Vagina (tissue), 2 donors: Measurements from ENCODE around the gene CCBE1. TPM values are rescaled to one million over a fixed set of nuclear protein-coding genes. Genes with fewer than 3 reads are reported as not detected.

Source experiments
- DNase-seq, 2 donors: peaks; one replicate each; pipeline ENCODE4 v3.0.0-alpha.2; 2017; ENCODE audit errors: extremely low spot score in 2 of 2
- H3K27ac ChIP-seq: fragments of 200-600 bp; sonication (generic); one replicate; pipeline ENCODE4 v1.5.1; 2019
- H3K27me3 ChIP-seq: fragments of 200-600 bp; sonication (generic); one replicate; pipeline ENCODE4 v1.5.1; 2019
- H3K36me3 ChIP-seq, 2 donors: fragments of 200-600 bp; sonication (generic); one replicate each; pipeline ENCODE4 v1.5.1; 2017 to 2019
- H3K4me1 ChIP-seq: fragments of 200-600 bp; sonication (generic); one replicate; pipeline ENCODE4 v1.5.1; 2019
- H3K4me3 ChIP-seq, 2 donors: fragments of 200-600 bp; sonication (generic); 1 replicate in 1 of 2; 2 replicates in 1 of 2; pipeline ENCODE4 v1.5.1; 2016 to 2019
- H3K9me3 ChIP-seq: fragments of 200-600 bp; sonication (generic); one replicate; pipeline ENCODE4 v1.5.1; 2019
- POLR2A ChIP-seq, 2 donors: fragments of 450-650 bp; IDR thresholded peaks; one replicate each; pipeline ENCODE4 v1.6.1; 2017; ENCODE audit warnings: antibody characterized with exemption in 2 of 2, mild to moderate bottlenecking in 2 of 2, moderate library complexity in 2 of 2
- POLR2AphosphoS5 ChIP-seq, 2 donors: sonication (generic); formaldehyde crosslinking; IDR thresholded peaks; one replicate each; pipeline ENCODE4 v1.9.0; 2017; ENCODE audit warnings: antibody characterized with exemption in 2 of 2, mild to moderate bottlenecking in 2 of 2, low read depth in 1 of 2; ENCODE audit not compliant: insufficient read depth in 1 of 2
- intact Hi-C: fragments of 100-400 bp; cut with DNase I; formaldehyde crosslinking; loops from one replicate; pipeline ENCODE4 v1.15.1; 2023
- total RNA-seq: library from RNA; depleted of rRNA; stranded (reverse); fragments of >200 nt; gene quantifications from one replicate; pipeline ENCODE4 v1.2.3, GENCODE V29; 2016
- TF ChIP-seq, protein P1 (sequence below), 3 experiments: fragments of 450-650 bp in 2 of 3; fragments of 200-600 bp in 1 of 3; sonication (generic) in 1 of 3; IDR thresholded peaks; one replicate each; pipeline ENCODE4 v1.5.1; 2017 to 2019; ENCODE audit warnings: antibody characterized with exemption in 3 of 3, mild to moderate bottlenecking in 2 of 3, moderate library complexity in 2 of 3

Gene CCBE1
- total RNA-seq, 1 donor from 2014 or later: 2.9 TPM

DNA sequence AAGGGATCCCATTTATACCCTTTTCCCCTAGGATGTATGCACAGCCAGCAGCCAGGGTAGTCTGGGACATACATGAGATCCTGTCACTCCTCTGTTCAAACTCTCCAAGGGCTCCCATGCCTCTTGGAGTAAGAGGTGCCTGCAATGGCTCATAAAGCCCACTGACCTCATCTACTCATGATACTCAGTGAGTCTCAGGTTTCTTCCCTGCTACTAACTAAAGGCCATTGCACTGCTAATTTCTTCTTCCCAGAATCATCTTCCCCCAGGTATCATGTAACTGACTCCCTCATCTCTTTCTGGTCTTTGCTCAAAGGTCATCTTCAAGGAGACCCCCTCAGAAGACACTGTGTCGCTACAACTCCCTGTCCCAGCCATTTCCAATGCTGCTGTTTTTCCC is 68.2 kb downstream of the CCBE1 start:
- DNase-seq: no peak
- H3K27me3 ChIP-seq: no peaks in the 10 kb centered on the region
- H3K9me3 ChIP-seq: no peaks in the 10 kb centered on the region
- H3K4me1 ChIP-seq: peaks cover 5% of the 10 kb centered on the region
- no peak overlapping the region for H3K4me3 ChIP-seq
- TF ChIP-seq POLR2A (IDR thresholded peaks at IDR 0.05) (no peak), POLR2AphosphoS5 (IDR thresholded peaks at IDR 0.05; ENCODE audit: insufficient read depth in 1 of 2, low read depth in 1 of 2) (no peak)
- TF ChIP-seq, protein P1, sequence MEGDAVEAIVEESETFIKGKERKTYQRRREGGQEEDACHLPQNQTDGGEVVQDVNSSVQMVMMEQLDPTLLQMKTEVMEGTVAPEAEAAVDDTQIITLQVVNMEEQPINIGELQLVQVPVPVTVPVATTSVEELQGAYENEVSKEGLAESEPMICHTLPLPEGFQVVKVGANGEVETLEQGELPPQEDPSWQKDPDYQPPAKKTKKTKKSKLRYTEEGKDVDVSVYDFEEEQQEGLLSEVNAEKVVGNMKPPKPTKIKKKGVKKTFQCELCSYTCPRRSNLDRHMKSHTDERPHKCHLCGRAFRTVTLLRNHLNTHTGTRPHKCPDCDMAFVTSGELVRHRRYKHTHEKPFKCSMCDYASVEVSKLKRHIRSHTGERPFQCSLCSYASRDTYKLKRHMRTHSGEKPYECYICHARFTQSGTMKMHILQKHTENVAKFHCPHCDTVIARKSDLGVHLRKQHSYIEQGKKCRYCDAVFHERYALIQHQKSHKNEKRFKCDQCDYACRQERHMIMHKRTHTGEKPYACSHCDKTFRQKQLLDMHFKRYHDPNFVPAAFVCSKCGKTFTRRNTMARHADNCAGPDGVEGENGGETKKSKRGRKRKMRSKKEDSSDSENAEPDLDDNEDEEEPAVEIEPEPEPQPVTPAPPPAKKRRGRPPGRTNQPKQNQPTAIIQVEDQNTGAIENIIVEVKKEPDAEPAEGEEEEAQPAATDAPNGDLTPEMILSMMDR (IDR thresholded peaks at IDR 0.05): no peak
- intact Hi-C loops: no loop called here
- no peak overlapping the region for H3K27ac ChIP-seq
- no peaks in the 10 kb centered on the region for H3K36me3 ChIP-seq

DNA sequence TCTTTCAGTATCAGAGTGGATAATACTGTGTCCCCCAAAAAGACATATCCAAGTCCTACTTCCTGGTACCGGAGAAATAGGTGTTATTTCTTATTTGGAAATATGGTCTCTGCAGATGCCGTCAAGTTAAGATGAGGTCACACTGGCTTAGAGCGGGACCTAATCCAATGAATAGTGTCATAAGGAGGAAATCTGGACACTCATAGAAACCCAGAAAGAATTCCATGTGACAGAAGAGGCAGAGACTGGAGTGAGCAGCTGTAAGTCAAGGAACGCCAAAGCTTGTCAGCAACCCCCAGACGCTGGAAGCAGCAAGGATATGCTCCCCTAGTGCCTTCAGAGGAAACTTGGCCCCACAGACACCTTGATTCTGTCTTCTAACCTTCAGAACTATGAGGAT is 69.8 kb downstream of the CCBE1 start:
- Histone ChIP-seq H3K36me3 (no peaks in the 10 kb centered on the region), H3K27me3 (no peaks in the 10 kb centered on the region), H3K27ac (no peak overlapping the region), H3K4me1 (peaks cover 13% of the 10 kb centered on the region), H3K9me3 (no peaks in the 10 kb centered on the region), H3K4me3 (no peak overlapping the region)
- TF ChIP-seq, protein P1 (IDR thresholded peaks at IDR 0.05): no peak
- no peak for TF ChIP-seq POLR2AphosphoS5 (IDR thresholded peaks at IDR 0.05; ENCODE audit: insufficient read depth in 1 of 2, low read depth in 1 of 2)
- TF ChIP-seq POLR2A (IDR thresholded peaks at IDR 0.05): no peak
- DNase-seq: no peak
- intact Hi-C loops: no loop called here

- Histone ChIP-seq H3K27ac (peak overlapping the region; percentile 34), H3K4me1 (peaks cover 13% of the 10 kb centered on the region), H3K27me3 (no peaks in the 10 kb centered on the region), H3K9me3 (no peaks in the 10 kb centered on the region), H3K36me3 (no peaks in the 10 kb centered on the region), H3K4me3 (no peak overlapping the region)
- intact Hi-C loops: no loop called here
- DNase-seq: no peak
- TF ChIP-seq POLR2A (IDR thresholded peaks at IDR 0.05): no peak
- no peak for TF ChIP-seq POLR2AphosphoS5 (IDR thresholded peaks at IDR 0.05; ENCODE audit: insufficient read depth in 1 of 2, low read depth in 1 of 2)
- TF ChIP-seq, protein P1 (IDR thresholded peaks at IDR 0.05): no peak
Measured at GRCh38 chr18:59624369-59624765, 72.9 kb downstream of the CCBE1 start.

GRCh38 chr18:59623456-59624368 is 73.5 kb downstream of the CCBE1 start:
- no peak for TF ChIP-seq POLR2AphosphoS5 (IDR thresholded peaks at IDR 0.05; ENCODE audit: insufficient read depth in 1 of 2, low read depth in 1 of 2)
- TF ChIP-seq POLR2A (IDR thresholded peaks at IDR 0.05): no peak
- TF ChIP-seq, protein P1 (IDR thresholded peaks at IDR 0.05): no peak
- Histone ChIP-seq H3K27ac (peak overlapping the region; percentile 34), H3K27me3 (no peaks in the 10 kb centered on the region), H3K36me3 (no peaks in the 10 kb centered on the region), H3K4me3 (peak overlapping the region in 1 of 2 donors; percentile 5), H3K4me1 (peaks cover 13% of the 10 kb centered on the region), H3K9me3 (no peaks in the 10 kb centered on the region)
- DNase-seq: no peak
- intact Hi-C loops: no loop called here

GRCh38 chr18:59621027-59621426 is 76.2 kb downstream of the CCBE1 start:
- H3K4me1 ChIP-seq: peaks cover 13% of the 10 kb centered on the region
- intact Hi-C loops: no loop called here

More at GRCh38 chr18:59621027-59621426, 76.2 kb downstream of the CCBE1 start:
- Histone ChIP-seq H3K36me3 (no peaks in the 10 kb centered on the region), H3K4me3 (no peak overlapping the region), H3K9me3 (no peaks in the 10 kb centered on the region), H3K27ac (no peak overlapping the region), H3K27me3 (no peaks in the 10 kb centered on the region)
- no peak for TF ChIP-seq POLR2A (IDR thresholded peaks at IDR 0.05)
- TF ChIP-seq, protein P1 (IDR thresholded peaks at IDR 0.05): no peak
- TF ChIP-seq POLR2AphosphoS5 (IDR thresholded peaks at IDR 0.05; ENCODE audit: insufficient read depth in 1 of 2, low read depth in 1 of 2): no peak
- no peak for DNase-seq
